Measurements from ENCODE around the gene COG2. TPM values are rescaled to one million over a fixed set of nuclear protein-coding genes. Genes with fewer than 3 reads are reported as not detected.

The COG2 gene
- 10 to 100 TPM; 22.9 to 31.0 TPM for total RNA-seq

DNA sequence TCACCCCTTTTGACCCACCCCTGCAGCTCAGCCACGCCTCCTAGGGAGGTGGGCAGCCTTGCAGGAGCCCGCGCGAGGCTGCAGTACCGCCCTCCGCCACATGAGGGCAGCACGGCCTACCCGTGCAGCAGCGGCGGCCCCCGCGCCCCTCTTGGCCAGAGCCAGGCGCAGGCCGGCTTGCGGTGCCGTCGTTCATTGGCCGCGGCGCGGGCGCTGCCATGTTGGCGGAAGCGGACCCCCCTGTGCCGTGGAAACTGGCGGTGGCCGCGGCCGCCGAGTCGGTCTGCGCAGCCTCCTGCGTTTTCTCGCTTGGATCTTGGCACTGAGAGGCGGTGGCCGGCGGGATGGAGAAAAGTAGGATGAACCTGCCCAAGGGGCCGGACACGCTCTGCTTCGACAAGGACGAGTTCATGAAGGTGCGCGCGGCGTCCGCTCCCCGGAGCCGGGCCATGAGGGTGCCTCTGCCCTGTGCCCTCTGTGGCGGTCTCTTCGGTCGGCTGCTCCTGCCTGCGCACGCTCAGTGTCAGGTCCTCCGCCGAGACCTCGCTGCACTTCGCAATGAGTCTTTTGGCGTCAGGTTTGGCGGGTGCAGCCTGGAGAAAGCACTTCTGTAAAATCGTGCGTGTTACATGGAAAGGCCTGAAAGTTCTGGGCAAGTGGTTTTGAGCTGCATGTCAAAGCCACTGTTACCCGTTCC, at the start of gene COG2:
Gene COG2, plus strand, starts transcription at position 219 of the 697 bp plus-strand sequence. Its CDS starts 126 bp downstream, at position 345.
- Histone ChIP-seq H3K27ac (peak within 1 kb of the TSS; percentile 58 to 77), H3K4me3 (peak within 1 kb of the TSS; percentile 76), H3K27me3 (replicated peaks; ENCODE audit: insufficient read depth) (no peaks in the 10 kb centered on the region), H3K4me1 (ENCODE audit: control insufficient read depth in 1 of 2, low read depth in 2 of 2) (peaks cover 16 to 31% of the 10 kb centered on the region in 2 donors), H3K9me3 (no peaks in the 10 kb centered on the region), H3K36me3 (no peaks in the 10 kb centered on the region)
- TF ChIP-seq, protein P1, sequence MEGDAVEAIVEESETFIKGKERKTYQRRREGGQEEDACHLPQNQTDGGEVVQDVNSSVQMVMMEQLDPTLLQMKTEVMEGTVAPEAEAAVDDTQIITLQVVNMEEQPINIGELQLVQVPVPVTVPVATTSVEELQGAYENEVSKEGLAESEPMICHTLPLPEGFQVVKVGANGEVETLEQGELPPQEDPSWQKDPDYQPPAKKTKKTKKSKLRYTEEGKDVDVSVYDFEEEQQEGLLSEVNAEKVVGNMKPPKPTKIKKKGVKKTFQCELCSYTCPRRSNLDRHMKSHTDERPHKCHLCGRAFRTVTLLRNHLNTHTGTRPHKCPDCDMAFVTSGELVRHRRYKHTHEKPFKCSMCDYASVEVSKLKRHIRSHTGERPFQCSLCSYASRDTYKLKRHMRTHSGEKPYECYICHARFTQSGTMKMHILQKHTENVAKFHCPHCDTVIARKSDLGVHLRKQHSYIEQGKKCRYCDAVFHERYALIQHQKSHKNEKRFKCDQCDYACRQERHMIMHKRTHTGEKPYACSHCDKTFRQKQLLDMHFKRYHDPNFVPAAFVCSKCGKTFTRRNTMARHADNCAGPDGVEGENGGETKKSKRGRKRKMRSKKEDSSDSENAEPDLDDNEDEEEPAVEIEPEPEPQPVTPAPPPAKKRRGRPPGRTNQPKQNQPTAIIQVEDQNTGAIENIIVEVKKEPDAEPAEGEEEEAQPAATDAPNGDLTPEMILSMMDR (IDR thresholded peaks at IDR 0.05): peak; percentile 100
- ATAC-seq (ENCODE audit: insufficient number of reproducible peaks, low FRiP score, low read depth) (peak; percentile 92), DNase-seq (ENCODE audit: low spot score) (peak; percentile 85)

DNA sequence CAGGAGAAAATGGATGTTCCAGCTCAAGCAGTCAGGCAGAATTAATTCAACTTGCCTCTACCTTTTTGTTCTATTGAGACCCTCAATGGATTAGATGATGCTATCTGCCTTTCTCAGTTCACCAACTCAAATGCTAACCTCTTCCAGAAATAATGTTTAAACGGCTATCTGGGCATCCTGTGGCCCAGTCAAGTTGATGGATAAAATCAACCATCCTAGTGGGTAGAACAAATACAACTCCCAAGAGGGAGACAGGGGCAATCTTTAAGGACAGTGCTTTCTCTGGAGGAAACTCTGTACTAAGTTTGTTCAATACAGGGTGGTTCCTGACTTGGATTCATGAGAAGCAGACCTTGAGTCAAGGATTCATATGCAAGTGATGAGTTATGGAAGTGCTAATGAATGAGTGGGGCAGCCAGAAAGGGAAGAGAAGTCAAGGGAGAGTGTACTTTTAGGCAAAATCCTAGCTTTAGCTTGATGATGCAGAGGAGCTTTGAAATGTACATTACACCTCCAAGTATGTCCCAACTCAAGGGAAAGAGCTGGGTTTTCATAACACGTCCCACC, 49.4 kb upstream of the COG2 start:
- TF ChIP-seq, protein P1 (IDR thresholded peaks at IDR 0.05): no peak
- DNase-seq (ENCODE audit: low spot score) (no peak), ATAC-seq (ENCODE audit: insufficient number of reproducible peaks, low FRiP score, low read depth) (no peak)
- Histone ChIP-seq H3K36me3 (no peaks in the 10 kb centered on the region), H3K9me3 (no peaks in the 10 kb centered on the region), H3K27ac (no peak overlapping the region), H3K4me3 (no peak overlapping the region), H3K4me1 (ENCODE audit: control insufficient read depth in 1 of 2, low read depth in 2 of 2) (no peaks in the 10 kb centered on the region), H3K27me3 (replicated peaks; ENCODE audit: insufficient read depth) (no peaks in the 10 kb centered on the region)

GRCh38 chr1:230594214-230594773, 48.0 kb upstream of the COG2 start:
- ATAC-seq (ENCODE audit: insufficient number of reproducible peaks, low FRiP score, low read depth): no peak
- Histone ChIP-seq H3K4me1 (ENCODE audit: control insufficient read depth in 1 of 2, low read depth in 2 of 2) (no peaks in the 10 kb centered on the region), H3K27ac (no peak overlapping the region), H3K27me3 (replicated peaks; ENCODE audit: insufficient read depth) (no peaks in the 10 kb centered on the region), H3K4me3 (no peak overlapping the region), H3K36me3 (no peaks in the 10 kb centered on the region), H3K9me3 (no peaks in the 10 kb centered on the region)
- TF ChIP-seq, protein P1 (IDR thresholded peaks at IDR 0.05): no peak
- no peak for DNase-seq (ENCODE audit: low spot score)

DNA sequence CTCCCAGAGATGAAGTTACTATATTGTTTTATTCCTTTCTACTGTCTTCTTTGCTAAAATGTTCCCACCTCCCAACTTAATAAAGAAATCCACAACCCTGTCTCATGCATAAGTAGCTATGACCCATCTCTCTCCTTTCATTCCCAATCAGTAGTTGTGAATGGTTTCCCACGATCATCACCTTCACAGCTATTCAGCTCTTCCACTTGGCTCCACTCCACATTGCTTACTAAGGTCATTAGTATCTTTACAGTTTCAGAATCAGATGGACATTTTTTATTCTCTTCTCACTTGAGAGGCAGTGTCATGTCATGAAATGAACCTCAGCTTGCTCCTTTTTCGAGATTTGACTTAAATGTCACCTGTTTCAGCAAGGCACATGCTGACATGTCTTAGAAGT, 47.1 kb upstream of the COG2 start:
- H3K27me3 ChIP-seq (replicated peaks; ENCODE audit: insufficient read depth): no peaks in the 10 kb centered on the region
- H3K36me3 ChIP-seq: no peaks in the 10 kb centered on the region
- H3K9me3 ChIP-seq: no peaks in the 10 kb centered on the region
- TF ChIP-seq, protein P1 (IDR thresholded peaks at IDR 0.05): no peak
- DNase-seq (ENCODE audit: low spot score) (no peak), ATAC-seq (ENCODE audit: insufficient number of reproducible peaks, low FRiP score, low read depth) (no peak)
- no peak overlapping the region for H3K27ac ChIP-seq
- no peaks in the 10 kb centered on the region for H3K4me1 ChIP-seq (ENCODE audit: control insufficient read depth in 1 of 2, low read depth in 2 of 2)
- no peak overlapping the region for H3K4me3 ChIP-seq

DNA sequence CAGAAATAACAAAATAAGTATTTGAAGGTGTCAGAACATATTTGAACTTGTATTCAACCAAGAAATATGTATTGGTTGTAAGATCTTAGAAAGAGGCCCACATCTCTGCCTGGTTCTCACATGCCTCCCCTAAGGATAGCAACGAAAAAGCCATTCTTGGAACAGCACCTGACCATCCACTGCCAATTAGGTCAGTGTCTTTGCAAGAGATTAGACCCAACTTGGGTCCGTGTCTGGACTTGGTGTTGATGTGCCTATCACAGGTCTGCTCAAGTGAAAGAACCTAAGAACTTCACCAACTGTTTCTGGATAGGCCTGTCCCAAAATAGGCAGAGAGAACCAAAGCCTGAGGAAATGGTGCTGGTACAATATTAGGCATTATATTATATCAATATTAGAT, 46.0 kb upstream of the COG2 start:
- no peak overlapping the region for H3K4me3 ChIP-seq
- H3K27me3 ChIP-seq (replicated peaks; ENCODE audit: insufficient read depth): no peaks in the 10 kb centered on the region
- no peaks in the 10 kb centered on the region for H3K9me3 ChIP-seq
- no peak overlapping the region for H3K27ac ChIP-seq
- H3K36me3 ChIP-seq: no peaks in the 10 kb centered on the region
- ATAC-seq (ENCODE audit: insufficient number of reproducible peaks, low FRiP score, low read depth): no peak
- no peaks in the 10 kb centered on the region for H3K4me1 ChIP-seq (ENCODE audit: control insufficient read depth in 1 of 2, low read depth in 2 of 2)
- TF ChIP-seq, protein P1 (IDR thresholded peaks at IDR 0.05): no peak
- no peak for DNase-seq (ENCODE audit: low spot score)
